Activated B cell treated with CpG ODN at 0.5 μM for 24 hours (primary cell): Measurements from ENCODE around the gene GPRIN3. TPM values are rescaled to one million over a fixed set of nuclear protein-coding genes. Genes with fewer than 3 reads are reported as not detected.

ENCODE experiments used
- ATAC-seq: fragments of 200-7000 bp; cut with Tn5 transposase; one replicate; pipeline ENCODE4 v1.10.0; 2021; ENCODE audit warnings: low read depth, mild to moderate bottlenecking, moderate library complexity
- CTCF ChIA-PET: fragments of 350-600 bp; sonication (Branson Sonifier 250); formaldehyde crosslinking; loops from one replicate; lab custom pipeline; 2021; ENCODE audit warnings: antibody characterized with exemption; lab: Charles Lee
- POLR2A ChIA-PET: fragments of 350-600 bp; sonication (Branson Sonifier 250); formaldehyde crosslinking; loops from one replicate; lab custom pipeline; 2021; ENCODE audit warnings: antibody characterized with exemption; lab: Charles Lee
- DNase-seq: peaks from one replicate; pipeline ENCODE4 v3.0.0; 2022
- H3K27ac Mint-ChIP-seq: one replicate; pipeline ENCODE4 v1.8.0; 2020; ENCODE audit warnings: mixed read lengths
- H3K27me3 Mint-ChIP-seq: one replicate; pipeline ENCODE4 v1.8.0; 2021; ENCODE audit warnings: mixed read lengths
- H3K36me3 Mint-ChIP-seq: one replicate; pipeline ENCODE4 v1.8.0; 2021; ENCODE audit warnings: low read depth, mixed read lengths
- H3K4me1 Mint-ChIP-seq: one replicate; pipeline ENCODE4 v1.8.0; 2021; ENCODE audit warnings: mixed read lengths
- H3K4me3 Mint-ChIP-seq: one replicate; pipeline ENCODE4 v1.8.0; 2020; ENCODE audit warnings: mild to moderate bottlenecking, mixed read lengths
- H3K9me3 Mint-ChIP-seq: one replicate; pipeline ENCODE4 v1.8.0; 2020; ENCODE audit warnings: mixed read lengths
- CTCF ChIP-seq: fragments of 200-600 bp; IDR thresholded peaks from one replicate; pipeline ENCODE4 v1.8.0; 2022; ENCODE audit warnings: antibody characterized with exemption, mild to moderate bottlenecking
- intact Hi-C: fragments of 100-400 bp; cut with micrococcal nuclease; formaldehyde crosslinking; loops from one replicate; pipeline ENCODE4 v1.15.1; 2024
- total RNA-seq: library from RNA; stranded (reverse); gene quantifications from 2 replicates; pipeline ENCODE4 v1.2.3, GENCODE V29; 2022

GPRIN3 gene
- total RNA-seq, 1 donor from 2014 or later, result 1.8 TPM

DNA sequence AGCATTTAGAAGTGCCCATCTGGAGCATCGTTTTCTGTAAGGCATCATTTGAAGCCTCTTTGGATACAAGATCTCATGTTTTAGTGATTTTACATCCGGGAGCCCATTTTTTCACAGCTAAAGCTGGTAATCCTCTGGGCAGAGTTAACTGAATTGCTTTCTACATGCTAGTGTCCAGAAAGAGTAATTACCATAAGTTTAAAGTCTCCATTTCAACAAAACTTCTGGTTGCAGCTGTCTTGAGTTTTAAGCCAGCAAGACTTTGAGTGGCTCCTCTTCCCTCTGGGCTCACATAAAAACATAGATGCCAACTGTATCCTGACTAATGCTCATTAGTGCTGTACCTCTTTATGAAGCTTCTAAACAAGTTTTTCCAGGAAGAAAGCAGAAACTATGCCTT is 65.4 kb downstream of the GPRIN3 start:
- Mint-ChIP-seq H3K4me1 (no peaks in the 10 kb centered on the region), H3K27me3 (no peaks in the 10 kb centered on the region), H3K9me3 (no peaks in the 10 kb centered on the region), H3K4me3 (no peak overlapping the region), H3K36me3 (no peaks in the 10 kb centered on the region), H3K27ac (no peak overlapping the region)
- ATAC-seq (no peak), DNase-seq (no peak)
- intact Hi-C loops, result no loop called here
- CTCF ChIA-PET, result interaction anchor here (1.2 kb wide), 1 partner anchor 16 kb away, joined by 5 read pairs; no protein-coding TSS in a partner anchor
- POLR2A ChIA-PET, result no interaction called here
- no peak for TF ChIP-seq CTCF

- DNase-seq (no peak), ATAC-seq (no peak)
- H3K4me3 Mint-ChIP-seq, result no peak overlapping the region
- ChIA-PET POLR2A (no interaction called here), CTCF (no interaction called here)
- peaks cover 4% of the 10 kb centered on the region for H3K4me1 Mint-ChIP-seq
- H3K27me3 Mint-ChIP-seq, result no peaks in the 10 kb centered on the region
- intact Hi-C loops, result no loop called here
- no peaks in the 10 kb centered on the region for H3K36me3 Mint-ChIP-seq
- no peaks in the 10 kb centered on the region for H3K9me3 Mint-ChIP-seq
- no peak for TF ChIP-seq CTCF
- H3K27ac Mint-ChIP-seq, result no peak overlapping the region
Observed at GRCh38 chr4:89230271-89230670, 77.3 kb downstream of the GPRIN3 start.

DNA sequence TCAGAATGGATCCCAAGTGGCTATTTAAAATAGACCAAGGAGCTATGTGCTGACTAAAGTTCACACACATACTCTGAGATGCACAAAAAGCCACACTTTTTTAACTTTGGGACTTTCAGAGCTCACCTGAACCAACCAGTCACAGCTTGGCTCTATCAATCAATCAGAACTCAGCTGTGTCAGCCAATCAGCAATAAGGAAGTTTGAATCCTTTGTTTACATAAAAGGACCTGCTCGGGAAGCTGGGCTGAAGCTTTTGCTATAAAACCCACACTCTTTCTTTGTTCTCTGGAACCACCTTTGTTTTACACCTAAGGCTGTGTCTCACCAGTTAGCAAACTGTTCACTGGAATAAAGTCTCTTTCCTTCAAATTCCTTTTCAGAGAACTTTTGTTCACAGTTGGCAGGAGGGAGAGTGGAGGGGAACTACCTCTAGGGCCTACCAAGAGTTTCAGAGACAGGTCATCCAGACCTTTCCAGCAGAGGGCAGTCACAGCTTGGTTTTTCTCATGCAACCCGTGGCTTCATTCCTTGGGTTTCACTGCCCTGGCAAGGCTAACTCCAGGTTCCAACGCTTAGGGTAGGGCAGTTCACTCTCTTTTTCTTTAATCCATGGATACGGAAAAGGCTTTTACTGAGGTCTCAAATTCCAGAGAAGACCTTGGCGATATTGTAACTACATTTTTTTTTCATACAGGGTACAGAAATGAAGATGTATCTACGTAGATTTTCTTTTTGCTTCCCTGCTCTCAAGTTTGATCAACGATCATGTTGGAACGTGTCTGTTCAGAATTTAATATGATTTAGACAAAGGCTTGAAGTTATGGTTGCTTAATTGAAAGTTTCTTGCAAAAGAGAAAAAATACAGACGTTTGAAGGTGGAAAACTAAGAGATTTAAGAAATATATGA is 80.7 kb downstream of the GPRIN3 start:
- intact Hi-C loops, result loop anchor here (1.0 to 5.0 kb wide), 7 partner anchors 68 to 1065 kb away; no protein-coding TSS in a partner anchor
- CTCF ChIA-PET, result interaction anchor here (0.7 to 4.2 kb wide), 23 partner anchors 9 to 1969 kb away, joined by 3 to 35 read pairs (median 4); no protein-coding TSS in a partner anchor
- POLR2A ChIA-PET, result interaction anchor here (0.8 kb wide), 1 partner anchor 208 kb away, joined by 3 read pairs; no protein-coding TSS in a partner anchor
- no peak overlapping the region for H3K4me3 Mint-ChIP-seq
- TF ChIP-seq CTCF, result peak; percentile 20
- peak; percentile 85 for ATAC-seq
- peaks cover 4% of the 10 kb centered on the region for H3K4me1 Mint-ChIP-seq
- no peaks in the 10 kb centered on the region for H3K9me3 Mint-ChIP-seq
- peak; percentile 25 for DNase-seq
- no peaks in the 10 kb centered on the region for H3K27me3 Mint-ChIP-seq
- no peak overlapping the region for H3K27ac Mint-ChIP-seq
- H3K36me3 Mint-ChIP-seq, result no peaks in the 10 kb centered on the region

GRCh38 chr4:89222170-89222569 is 85.4 kb downstream of the GPRIN3 start:
- CTCF ChIA-PET, result no interaction called here

More at GRCh38 chr4:89222170-89222569, 85.4 kb downstream of the GPRIN3 start:
- DNase-seq, result no peak
- Mint-ChIP-seq H3K27me3 (no peaks in the 10 kb centered on the region), H3K27ac (no peak overlapping the region), H3K4me3 (no peak overlapping the region), H3K4me1 (peaks cover 4% of the 10 kb centered on the region), H3K36me3 (no peaks in the 10 kb centered on the region), H3K9me3 (no peaks in the 10 kb centered on the region)
- POLR2A ChIA-PET, result no interaction called here
- no peak for TF ChIP-seq CTCF
- no peak for ATAC-seq
- intact Hi-C loops, result no loop called here
